ENCODE data around the gene AKNA. TPM values are rescaled to one million over a fixed set of nuclear protein-coding genes. Genes with fewer than 3 reads are reported as not detected.

Gene AKNA
- total RNA-seq, 2 donors from 2014 or later: 204 to 246 TPM

GRCh38 chr9:114411452-114411851 lies 23.7 kb upstream of the AKNA start:
- Mint-ChIP-seq H3K4me1 (ENCODE audit: low read depth) (no peaks in the 10 kb centered on the region), H3K4me3 (no peak overlapping the region), H3K27ac (no peak overlapping the region), H3K36me3 (ENCODE audit: insufficient read depth in 2 of 2) (no peaks in the 10 kb centered on the region), H3K27me3 (ENCODE audit: low read depth) (no peaks in the 10 kb centered on the region), H3K9me3 (no peaks in the 10 kb centered on the region)
- ATAC-seq (replicated peaks in 1 of 2) (no peak), DNase-seq (no peak)

- H3K9me3 Mint-ChIP-seq: no peaks in the 10 kb centered on the region
- H3K27ac Mint-ChIP-seq: no peak overlapping the region
- ATAC-seq (replicated peaks in 1 of 2) (no peak), DNase-seq (no peak)
- H3K27me3 Mint-ChIP-seq (ENCODE audit: low read depth): no peaks in the 10 kb centered on the region
- no peak overlapping the region for H3K4me3 Mint-ChIP-seq
- H3K4me1 Mint-ChIP-seq (ENCODE audit: low read depth): no peaks in the 10 kb centered on the region
- H3K36me3 Mint-ChIP-seq (ENCODE audit: insufficient read depth in 2 of 2): no peaks in the 10 kb centered on the region
These were observed 23.1 kb upstream of the AKNA start for GRCh38 chr9:114410910-114411309.

- ATAC-seq (replicated peaks in 1 of 2) (no peak), DNase-seq (no peak)
- peaks cover 5% of the 10 kb centered on the region for H3K4me1 Mint-ChIP-seq (ENCODE audit: low read depth)
- no peaks in the 10 kb centered on the region for H3K27me3 Mint-ChIP-seq (ENCODE audit: low read depth)
- H3K4me3 Mint-ChIP-seq: no peak overlapping the region
- no peaks in the 10 kb centered on the region for H3K36me3 Mint-ChIP-seq (ENCODE audit: insufficient read depth in 2 of 2)
- no peak overlapping the region for H3K27ac Mint-ChIP-seq
- no peaks in the 10 kb centered on the region for H3K9me3 Mint-ChIP-seq
These were observed 22.1 kb upstream of the AKNA start for GRCh38 chr9:114409842-114410241.

GRCh38 chr9:114409103-114409780 lies 21.5 kb upstream of the AKNA start:
- no peaks in the 10 kb centered on the region for H3K27me3 Mint-ChIP-seq (ENCODE audit: low read depth)
- H3K27ac Mint-ChIP-seq: no peak overlapping the region
- peaks cover 5% of the 10 kb centered on the region for H3K4me1 Mint-ChIP-seq (ENCODE audit: low read depth)
- no peaks in the 10 kb centered on the region for H3K9me3 Mint-ChIP-seq
- no peak for ATAC-seq (replicated peaks in 1 of 2)
- H3K36me3 Mint-ChIP-seq (ENCODE audit: insufficient read depth in 2 of 2): no peaks in the 10 kb centered on the region
- no peak for DNase-seq
- H3K4me3 Mint-ChIP-seq: no peak overlapping the region

GRCh38 chr9:114408645-114409044 lies 20.9 kb upstream of the AKNA start:
- DNase-seq (no peak), ATAC-seq (replicated peaks in 1 of 2) (no peak)
- Mint-ChIP-seq H3K9me3 (no peaks in the 10 kb centered on the region), H3K27me3 (ENCODE audit: low read depth) (no peaks in the 10 kb centered on the region), H3K36me3 (ENCODE audit: insufficient read depth in 2 of 2) (no peaks in the 10 kb centered on the region), H3K4me3 (no peak overlapping the region), H3K27ac (no peak overlapping the region), H3K4me1 (ENCODE audit: low read depth) (peaks cover 5% of the 10 kb centered on the region)

- Mint-ChIP-seq H3K9me3 (no peaks in the 10 kb centered on the region), H3K4me3 (no peak overlapping the region), H3K36me3 (ENCODE audit: insufficient read depth in 2 of 2) (no peaks in the 10 kb centered on the region), H3K4me1 (ENCODE audit: low read depth) (peaks cover 5% of the 10 kb centered on the region), H3K27ac (no peak overlapping the region), H3K27me3 (ENCODE audit: low read depth) (no peaks in the 10 kb centered on the region)
- ATAC-seq (replicated peaks in 1 of 2): no peak
- DNase-seq: no peak
These were observed 20.1 kb upstream of the AKNA start for GRCh38 chr9:114407889-114408288.

- H3K4me3 Mint-ChIP-seq: no peak overlapping the region
These were observed 18.7 kb upstream of the AKNA start for GRCh38 chr9:114406441-114406840.

GRCh38 chr9:114405294-114406034 lies 17.7 kb upstream of the AKNA start:
- peak; percentile 96 to 97 for ATAC-seq (replicated peaks in 1 of 2)
- H3K27me3 Mint-ChIP-seq (ENCODE audit: low read depth): no peaks in the 10 kb centered on the region
- peaks cover 5% of the 10 kb centered on the region for H3K4me1 Mint-ChIP-seq (ENCODE audit: low read depth)
- H3K9me3 Mint-ChIP-seq: no peaks in the 10 kb centered on the region
- H3K27ac Mint-ChIP-seq: no peak overlapping the region
- no peaks in the 10 kb centered on the region for H3K36me3 Mint-ChIP-seq (ENCODE audit: insufficient read depth in 2 of 2)
- no peak overlapping the region for H3K4me3 Mint-ChIP-seq
- peak; percentile 78 to 80 for DNase-seq

More at GRCh38 chr9:114406441-114406840, 18.7 kb upstream of the AKNA start:
- Mint-ChIP-seq H3K9me3 (no peaks in the 10 kb centered on the region), H3K36me3 (ENCODE audit: insufficient read depth in 2 of 2) (no peaks in the 10 kb centered on the region), H3K4me1 (ENCODE audit: low read depth) (peaks cover 5% of the 10 kb centered on the region), H3K27me3 (ENCODE audit: low read depth) (no peaks in the 10 kb centered on the region), H3K27ac (no peak overlapping the region)
- ATAC-seq (replicated peaks in 1 of 2): no peak
- no peak for DNase-seq

- H3K9me3 Mint-ChIP-seq: no peaks in the 10 kb centered on the region
- peaks cover 5% of the 10 kb centered on the region for H3K4me1 Mint-ChIP-seq (ENCODE audit: low read depth)
- ATAC-seq (replicated peaks in 1 of 2) (no peak), DNase-seq (no peak)
- H3K4me3 Mint-ChIP-seq: no peak overlapping the region
- H3K27ac Mint-ChIP-seq: no peak overlapping the region
- H3K27me3 Mint-ChIP-seq (ENCODE audit: low read depth): no peaks in the 10 kb centered on the region
- no peaks in the 10 kb centered on the region for H3K36me3 Mint-ChIP-seq (ENCODE audit: insufficient read depth in 2 of 2)
These were observed 16.7 kb upstream of the AKNA start for GRCh38 chr9:114404531-114404930.

GRCh38 chr9:114403153-114403756 lies 15.5 kb upstream of the AKNA start:
- Mint-ChIP-seq H3K4me1 (ENCODE audit: low read depth) (peaks cover 5% of the 10 kb centered on the region), H3K9me3 (no peaks in the 10 kb centered on the region), H3K36me3 (ENCODE audit: insufficient read depth in 2 of 2) (no peaks in the 10 kb centered on the region), H3K27me3 (ENCODE audit: low read depth) (no peaks in the 10 kb centered on the region), H3K27ac (no peak overlapping the region), H3K4me3 (no peak overlapping the region)
- ATAC-seq (replicated peaks in 1 of 2) (no peak), DNase-seq (no peak)

GRCh38 chr9:114401344-114401743 lies 13.6 kb upstream of the AKNA start:
- H3K27ac Mint-ChIP-seq: no peak overlapping the region

GRCh38 chr9:114400772-114401171 lies 13.0 kb upstream of the AKNA start:
- H3K27me3 Mint-ChIP-seq (ENCODE audit: low read depth): no peaks in the 10 kb centered on the region
- no peak overlapping the region for H3K4me3 Mint-ChIP-seq
- peaks cover 26% of the 10 kb centered on the region for H3K4me1 Mint-ChIP-seq (ENCODE audit: low read depth)
- H3K36me3 Mint-ChIP-seq (ENCODE audit: insufficient read depth in 2 of 2): peaks cover 4 to 6% of the 10 kb centered on the region in 2 donors
- H3K9me3 Mint-ChIP-seq: no peaks in the 10 kb centered on the region
- DNase-seq (no peak), ATAC-seq (replicated peaks in 1 of 2) (no peak)
- H3K27ac Mint-ChIP-seq: no peak overlapping the region

More at GRCh38 chr9:114401344-114401743, 13.6 kb upstream of the AKNA start:
- no peak overlapping the region for H3K4me3 Mint-ChIP-seq
- no peaks in the 10 kb centered on the region for H3K9me3 Mint-ChIP-seq
- no peak for ATAC-seq (replicated peaks in 1 of 2)
- H3K27me3 Mint-ChIP-seq (ENCODE audit: low read depth): no peaks in the 10 kb centered on the region
- peaks cover 4 to 6% of the 10 kb centered on the region in 2 donors for H3K36me3 Mint-ChIP-seq (ENCODE audit: insufficient read depth in 2 of 2)
- no peak for DNase-seq
- peaks cover 20% of the 10 kb centered on the region for H3K4me1 Mint-ChIP-seq (ENCODE audit: low read depth)

GRCh38 chr9:114400219-114400618 lies 12.4 kb upstream of the AKNA start:
- ATAC-seq (replicated peaks in 1 of 2) (no peak), DNase-seq (no peak)
- H3K9me3 Mint-ChIP-seq: no peaks in the 10 kb centered on the region
- H3K27me3 Mint-ChIP-seq (ENCODE audit: low read depth): no peaks in the 10 kb centered on the region
- peaks cover 4 to 6% of the 10 kb centered on the region in 2 donors for H3K36me3 Mint-ChIP-seq (ENCODE audit: insufficient read depth in 2 of 2)
- no peak overlapping the region for H3K27ac Mint-ChIP-seq
- H3K4me3 Mint-ChIP-seq: no peak overlapping the region
- H3K4me1 Mint-ChIP-seq (ENCODE audit: low read depth): peaks cover 26% of the 10 kb centered on the region
